K562 (cell line): ENCODE results near the gene LRRC59. TPM values are rescaled to one million over a fixed set of nuclear protein-coding genes. Genes with fewer than 3 reads are reported as not detected.

Experiments used
- EGR1 ChIP-seq: fragments of 450-650 bp; conservative IDR thresholded peaks from 2 replicates; pipeline ENCODE4 v1.6.1; 2017; ENCODE audit warnings: mild to moderate bottlenecking
- FOXM1 ChIP-seq, 2 experiments: fragments of 450-650 bp in 1 of 2; sonication (generic) in 1 of 2; formaldehyde crosslinking in 1 of 2; IDR thresholded peaks; 2 replicates each; pipeline versions ENCODE4 v1.6.1 to v1.9.0; 2017 to 2022; ENCODE audit warnings: low read depth in 2 of 2, mild to moderate bottlenecking in 2 of 2, missing genetic modification reagents in 1 of 2, moderate library complexity in 1 of 2
- GABPB1 ChIP-seq: sonication (generic); formaldehyde crosslinking; IDR thresholded peaks from 2 replicates; pipeline ENCODE4 v1.8.0; 2022; ENCODE audit warnings: mild to moderate bottlenecking, missing genetic modification reagents
- HDAC2 ChIP-seq: fragments of 450-650 bp; IDR thresholded peaks from 2 replicates; pipeline ENCODE4 v1.6.1; 2016; ENCODE audit warnings: mild to moderate bottlenecking
- KAT8 ChIP-seq: fragments of 450-650 bp; IDR thresholded peaks from 2 replicates; pipeline ENCODE4 v1.6.1; 2016; ENCODE audit warnings: low read depth, mild to moderate bottlenecking
- TOE1 ChIP-seq, 2 experiments: fragments of 450-650 bp in 1 of 2; sonication (generic) in 1 of 2; formaldehyde crosslinking in 1 of 2; IDR thresholded peaks; 2 replicates each; pipeline versions ENCODE4 v1.7.1 to v1.8.0; 2016 to 2022; ENCODE audit warnings: borderline replicate concordance in 2 of 2, mild to moderate bottlenecking in 2 of 2, antibody characterized with exemption in 1 of 2, inconsistent platforms in 1 of 2, low read depth in 1 of 2, missing genetic modification reagents in 1 of 2, moderate library complexity in 1 of 2
- ZNF589 ChIP-seq: fragments of 200-800 bp; sonication (Bioruptor generic); IDR thresholded peaks from 2 replicates; pipeline ENCODE4 v1.6.1; 2016; ENCODE audit warnings: low read depth, missing genetic modification characterization, missing compliant biosample characterization
- ZNF644 ChIP-seq: fragments of 200-800 bp; sonication (Bioruptor generic); IDR thresholded peaks from 2 replicates; pipeline ENCODE4 v1.6.1; 2016; ENCODE audit warnings: low read depth, missing genetic modification characterization, missing compliant biosample characterization
- polyA plus RNA-seq, 8 experiments: library from polyadenylated mRNA; depleted of rRNA in 4 of 8; stranded (reverse) in 5 of 8; unstranded in 3 of 8; fragments of >200 nt; fragmentation: Nextera tagmentation in 2 of 8; fragmentation: Illumina TruSeq in 1 of 8; extraction: Ambion mirVana in 2 of 8; extraction: Trizol in 1 of 8; gene quantifications; 2 replicates each; pipeline versions ENCODE4 v1.2.1 to v1.2.3, GENCODE V29; 2011 to 2014; ENCODE audit warnings: inconsistent platforms in 1 of 8, missing spikeins in 1 of 8
- total RNA-seq, 7 experiments: library from RNA; depleted of rRNA in 6 of 7; stranded (reverse); fragments of >200 nt in 6 of 7; fragmentation: Illumina TruSeq in 2 of 7; extraction: Trizol in 2 of 7; gene quantifications; 2 replicates each; pipeline versions ENCODE4 v1.2.1 to v1.2.3, GENCODE V29; 2011 to 2021; ENCODE audit warnings: low replicate concordance in 1 of 7
- TF ChIP-seq, protein P1 (sequence below): fragments of 450-650 bp; IDR thresholded peaks from 2 replicates; pipeline ENCODE4 v1.6.1; 2018; ENCODE audit not compliant: partially characterized antibody
- TF ChIP-seq, protein P2 (sequence below): fragments of 450-650 bp; IDR thresholded peaks from 2 replicates; pipeline ENCODE4 v1.6.1; 2016; ENCODE audit warnings: mild to moderate bottlenecking, moderate library complexity

LRRC59 gene
- total and polyA plus RNA-seq, 9 of the 15 experiments (the other 6 are each of a cell fraction or from before 2014, with no cell fraction given): 27.8 to 244 (median 154) TPM

DNA sequence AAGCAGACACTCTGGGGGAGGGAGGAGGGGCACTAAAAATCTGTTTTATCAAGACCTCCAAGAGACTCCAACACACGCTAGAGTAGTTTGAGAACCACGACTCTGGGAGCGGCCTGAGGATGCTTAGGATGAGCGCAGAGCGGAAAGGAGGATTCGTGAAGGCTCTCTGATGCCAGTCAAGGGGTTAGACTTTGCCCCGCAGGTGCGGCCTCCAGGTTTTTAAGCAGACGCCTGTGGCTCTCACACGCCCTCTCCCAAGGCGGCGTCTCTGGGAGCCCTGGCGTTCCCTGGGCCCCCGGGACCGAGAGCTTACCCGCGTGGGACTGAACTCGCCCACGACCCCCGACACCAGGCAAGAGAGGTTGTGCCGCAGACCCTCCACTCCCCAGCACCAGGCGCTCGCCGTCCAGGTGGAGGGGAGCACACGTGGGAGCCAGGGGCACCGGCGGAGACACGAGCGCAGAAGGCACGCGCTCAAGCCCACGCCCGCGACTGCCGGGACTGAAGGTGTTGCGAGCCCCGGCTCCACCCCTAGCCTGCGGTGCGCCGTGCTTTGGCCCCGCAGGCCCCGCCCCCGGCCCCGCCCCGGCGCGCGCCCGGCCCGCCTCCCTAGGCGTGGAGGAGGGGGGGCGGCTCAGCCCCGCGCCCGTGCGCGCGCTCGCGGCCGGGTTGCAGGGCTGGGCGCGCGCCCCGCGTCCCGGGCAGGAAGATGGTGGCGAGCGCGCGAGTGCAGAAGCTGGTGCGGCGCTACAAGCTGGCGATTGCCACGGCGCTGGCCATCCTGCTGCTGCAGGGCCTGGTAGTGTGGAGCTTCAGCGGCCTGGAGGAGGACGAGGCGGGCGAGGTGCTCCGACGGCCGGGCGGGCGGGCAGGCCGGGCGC is 51.7 kb downstream of the LRRC59 start, which contains the start of gene XYLT2 (continued):
- TF ChIP-seq ZNF644 (tag): peak; percentile 93
- no peak for TF ChIP-seq KAT8
- TF ChIP-seq, protein P1, sequence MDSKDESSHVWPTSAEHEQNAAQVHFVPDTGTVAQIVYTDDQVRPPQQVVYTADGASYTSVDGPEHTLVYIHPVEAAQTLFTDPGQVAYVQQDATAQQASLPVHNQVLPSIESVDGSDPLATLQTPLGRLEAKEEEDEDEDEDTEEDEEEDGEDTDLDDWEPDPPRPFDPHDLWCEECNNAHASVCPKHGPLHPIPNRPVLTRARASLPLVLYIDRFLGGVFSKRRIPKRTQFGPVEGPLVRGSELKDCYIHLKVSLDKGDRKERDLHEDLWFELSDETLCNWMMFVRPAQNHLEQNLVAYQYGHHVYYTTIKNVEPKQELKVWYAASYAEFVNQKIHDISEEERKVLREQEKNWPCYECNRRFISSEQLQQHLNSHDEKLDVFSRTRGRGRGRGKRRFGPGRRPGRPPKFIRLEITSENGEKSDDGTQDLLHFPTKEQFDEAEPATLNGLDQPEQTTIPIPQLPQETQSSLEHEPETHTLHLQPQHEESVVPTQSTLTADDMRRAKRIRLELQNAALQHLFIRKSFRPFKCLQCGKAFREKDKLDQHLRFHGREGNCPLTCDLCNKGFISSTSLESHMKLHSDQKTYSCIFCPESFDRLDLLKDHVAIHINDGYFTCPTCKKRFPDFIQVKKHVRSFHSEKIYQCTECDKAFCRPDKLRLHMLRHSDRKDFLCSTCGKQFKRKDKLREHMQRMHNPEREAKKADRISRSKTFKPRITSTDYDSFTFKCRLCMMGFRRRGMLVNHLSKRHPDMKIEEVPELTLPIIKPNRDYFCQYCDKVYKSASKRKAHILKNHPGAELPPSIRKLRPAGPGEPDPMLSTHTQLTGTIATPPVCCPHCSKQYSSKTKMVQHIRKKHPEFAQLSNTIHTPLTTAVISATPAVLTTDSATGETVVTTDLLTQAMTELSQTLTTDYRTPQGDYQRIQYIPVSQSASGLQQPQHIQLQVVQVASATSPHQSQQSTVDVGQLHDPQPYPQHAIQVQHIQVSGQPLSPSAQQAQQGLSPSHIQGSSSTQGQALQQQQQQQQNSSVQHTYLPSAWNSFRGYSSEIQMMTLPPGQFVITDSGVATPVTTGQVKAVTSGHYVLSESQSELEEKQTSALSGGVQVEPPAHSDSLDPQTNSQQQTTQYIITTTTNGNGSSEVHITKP: peak; percentile 53
- TF ChIP-seq FOXM1 (IDR thresholded peaks at IDR 0.05; ENCODE audit: low read depth): no peak
- TF ChIP-seq FOXM1 (CRISPR knock-in tag; IDR thresholded peaks at IDR 0.05; ENCODE audit: low read depth): peak; percentile 59; the same call in 1 of the 2 replicates
- TF ChIP-seq GABPB1 (CRISPR knock-in tag): peak; percentile 45; the same call in 1 of the 2 replicates
- TF ChIP-seq TOE1 (IDR thresholded peaks at IDR 0.05; ENCODE audit: borderline replicate concordance): no peak; the same call in 1 of the 2 replicates
- TF ChIP-seq TOE1 (CRISPR knock-in tag; IDR thresholded peaks at IDR 0.05; ENCODE audit: borderline replicate concordance, low read depth): 0 out of 2 replicates have a peak, but pooled peaks have one; percentile 35
- TF ChIP-seq, protein P2, sequence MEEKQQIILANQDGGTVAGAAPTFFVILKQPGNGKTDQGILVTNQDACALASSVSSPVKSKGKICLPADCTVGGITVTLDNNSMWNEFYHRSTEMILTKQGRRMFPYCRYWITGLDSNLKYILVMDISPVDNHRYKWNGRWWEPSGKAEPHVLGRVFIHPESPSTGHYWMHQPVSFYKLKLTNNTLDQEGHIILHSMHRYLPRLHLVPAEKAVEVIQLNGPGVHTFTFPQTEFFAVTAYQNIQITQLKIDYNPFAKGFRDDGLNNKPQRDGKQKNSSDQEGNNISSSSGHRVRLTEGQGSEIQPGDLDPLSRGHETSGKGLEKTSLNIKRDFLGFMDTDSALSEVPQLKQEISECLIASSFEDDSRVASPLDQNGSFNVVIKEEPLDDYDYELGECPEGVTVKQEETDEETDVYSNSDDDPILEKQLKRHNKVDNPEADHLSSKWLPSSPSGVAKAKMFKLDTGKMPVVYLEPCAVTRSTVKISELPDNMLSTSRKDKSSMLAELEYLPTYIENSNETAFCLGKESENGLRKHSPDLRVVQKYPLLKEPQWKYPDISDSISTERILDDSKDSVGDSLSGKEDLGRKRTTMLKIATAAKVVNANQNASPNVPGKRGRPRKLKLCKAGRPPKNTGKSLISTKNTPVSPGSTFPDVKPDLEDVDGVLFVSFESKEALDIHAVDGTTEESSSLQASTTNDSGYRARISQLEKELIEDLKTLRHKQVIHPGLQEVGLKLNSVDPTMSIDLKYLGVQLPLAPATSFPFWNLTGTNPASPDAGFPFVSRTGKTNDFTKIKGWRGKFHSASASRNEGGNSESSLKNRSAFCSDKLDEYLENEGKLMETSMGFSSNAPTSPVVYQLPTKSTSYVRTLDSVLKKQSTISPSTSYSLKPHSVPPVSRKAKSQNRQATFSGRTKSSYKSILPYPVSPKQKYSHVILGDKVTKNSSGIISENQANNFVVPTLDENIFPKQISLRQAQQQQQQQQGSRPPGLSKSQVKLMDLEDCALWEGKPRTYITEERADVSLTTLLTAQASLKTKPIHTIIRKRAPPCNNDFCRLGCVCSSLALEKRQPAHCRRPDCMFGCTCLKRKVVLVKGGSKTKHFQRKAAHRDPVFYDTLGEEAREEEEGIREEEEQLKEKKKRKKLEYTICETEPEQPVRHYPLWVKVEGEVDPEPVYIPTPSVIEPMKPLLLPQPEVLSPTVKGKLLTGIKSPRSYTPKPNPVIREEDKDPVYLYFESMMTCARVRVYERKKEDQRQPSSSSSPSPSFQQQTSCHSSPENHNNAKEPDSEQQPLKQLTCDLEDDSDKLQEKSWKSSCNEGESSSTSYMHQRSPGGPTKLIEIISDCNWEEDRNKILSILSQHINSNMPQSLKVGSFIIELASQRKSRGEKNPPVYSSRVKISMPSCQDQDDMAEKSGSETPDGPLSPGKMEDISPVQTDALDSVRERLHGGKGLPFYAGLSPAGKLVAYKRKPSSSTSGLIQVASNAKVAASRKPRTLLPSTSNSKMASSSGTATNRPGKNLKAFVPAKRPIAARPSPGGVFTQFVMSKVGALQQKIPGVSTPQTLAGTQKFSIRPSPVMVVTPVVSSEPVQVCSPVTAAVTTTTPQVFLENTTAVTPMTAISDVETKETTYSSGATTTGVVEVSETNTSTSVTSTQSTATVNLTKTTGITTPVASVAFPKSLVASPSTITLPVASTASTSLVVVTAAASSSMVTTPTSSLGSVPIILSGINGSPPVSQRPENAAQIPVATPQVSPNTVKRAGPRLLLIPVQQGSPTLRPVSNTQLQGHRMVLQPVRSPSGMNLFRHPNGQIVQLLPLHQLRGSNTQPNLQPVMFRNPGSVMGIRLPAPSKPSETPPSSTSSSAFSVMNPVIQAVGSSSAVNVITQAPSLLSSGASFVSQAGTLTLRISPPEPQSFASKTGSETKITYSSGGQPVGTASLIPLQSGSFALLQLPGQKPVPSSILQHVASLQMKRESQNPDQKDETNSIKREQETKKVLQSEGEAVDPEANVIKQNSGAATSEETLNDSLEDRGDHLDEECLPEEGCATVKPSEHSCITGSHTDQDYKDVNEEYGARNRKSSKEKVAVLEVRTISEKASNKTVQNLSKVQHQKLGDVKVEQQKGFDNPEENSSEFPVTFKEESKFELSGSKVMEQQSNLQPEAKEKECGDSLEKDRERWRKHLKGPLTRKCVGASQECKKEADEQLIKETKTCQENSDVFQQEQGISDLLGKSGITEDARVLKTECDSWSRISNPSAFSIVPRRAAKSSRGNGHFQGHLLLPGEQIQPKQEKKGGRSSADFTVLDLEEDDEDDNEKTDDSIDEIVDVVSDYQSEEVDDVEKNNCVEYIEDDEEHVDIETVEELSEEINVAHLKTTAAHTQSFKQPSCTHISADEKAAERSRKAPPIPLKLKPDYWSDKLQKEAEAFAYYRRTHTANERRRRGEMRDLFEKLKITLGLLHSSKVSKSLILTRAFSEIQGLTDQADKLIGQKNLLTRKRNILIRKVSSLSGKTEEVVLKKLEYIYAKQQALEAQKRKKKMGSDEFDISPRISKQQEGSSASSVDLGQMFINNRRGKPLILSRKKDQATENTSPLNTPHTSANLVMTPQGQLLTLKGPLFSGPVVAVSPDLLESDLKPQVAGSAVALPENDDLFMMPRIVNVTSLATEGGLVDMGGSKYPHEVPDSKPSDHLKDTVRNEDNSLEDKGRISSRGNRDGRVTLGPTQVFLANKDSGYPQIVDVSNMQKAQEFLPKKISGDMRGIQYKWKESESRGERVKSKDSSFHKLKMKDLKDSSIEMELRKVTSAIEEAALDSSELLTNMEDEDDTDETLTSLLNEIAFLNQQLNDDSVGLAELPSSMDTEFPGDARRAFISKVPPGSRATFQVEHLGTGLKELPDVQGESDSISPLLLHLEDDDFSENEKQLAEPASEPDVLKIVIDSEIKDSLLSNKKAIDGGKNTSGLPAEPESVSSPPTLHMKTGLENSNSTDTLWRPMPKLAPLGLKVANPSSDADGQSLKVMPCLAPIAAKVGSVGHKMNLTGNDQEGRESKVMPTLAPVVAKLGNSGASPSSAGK: peak; percentile 89
- peak; percentile 58 for TF ChIP-seq EGR1
- 0 out of 2 replicates have a peak, but pooled peaks have one; percentile 33 for TF ChIP-seq ZNF589 (CRISPR knock-in tag)
- peak; percentile 63; the same call in 1 of the 2 replicates for TF ChIP-seq HDAC2
